ENCODE results near the gene SUPT4H1.
A peak's percentile ranks its signal among the peaks of the same experiment; 100 is the strongest.

Gene SUPT4H1

GRCh38 chr17:58380207-58381123 lies 28.5 kb upstream of the SUPT4H1 start:
- DNase-seq, result no peak

GRCh38 chr17:58379511-58379824 lies 27.5 kb upstream of the SUPT4H1 start:
- DNase-seq, result no peak

- no peak for DNase-seq
Observed at GRCh38 chr17:58378733-58379510, 26.9 kb upstream of the SUPT4H1 start.

- no peak for DNase-seq
Observed at GRCh38 chr17:58377661-58378060, 25.7 kb upstream of the SUPT4H1 start.

GRCh38 chr17:58377093-58377601 lies 25.1 kb upstream of the SUPT4H1 start:
- no peak for DNase-seq

GRCh38 chr17:58376472-58377000 lies 24.5 kb upstream of the SUPT4H1 start:
- DNase-seq, result no peak

GRCh38 chr17:58375811-58376210 lies 23.8 kb upstream of the SUPT4H1 start:
- DNase-seq, result no peak

GRCh38 chr17:58375256-58375655 lies 23.3 kb upstream of the SUPT4H1 start:
- peak; percentile 6 for DNase-seq

GRCh38 chr17:58373923-58374322 lies 21.9 kb upstream of the SUPT4H1 start:
- DNase-seq, result no peak

GRCh38 chr17:58373003-58373402 lies 21.0 kb upstream of the SUPT4H1 start:
- no peak for DNase-seq

- no peak for DNase-seq
Observed at GRCh38 chr17:58371300-58371950, 19.4 kb upstream of the SUPT4H1 start.

- no peak for DNase-seq
Observed at GRCh38 chr17:58370716-58371115, 18.7 kb upstream of the SUPT4H1 start.

GRCh38 chr17:58370309-58370708 lies 18.3 kb upstream of the SUPT4H1 start:
- no peak for DNase-seq

GRCh38 chr17:58369214-58370031 lies 17.4 kb upstream of the SUPT4H1 start:
- no peak for DNase-seq

GRCh38 chr17:58368860-58369213 lies 16.8 kb upstream of the SUPT4H1 start:
- DNase-seq, result no peak

GRCh38 chr17:58367461-58367860 lies 15.5 kb upstream of the SUPT4H1 start:
- DNase-seq, result no peak

- DNase-seq, result no peak
Observed at GRCh38 chr17:58365980-58366595, 14.1 kb upstream of the SUPT4H1 start.

- no peak for DNase-seq
Observed at GRCh38 chr17:58365185-58365979, 13.4 kb upstream of the SUPT4H1 start.

GRCh38 chr17:58364270-58364942 lies 12.4 kb upstream of the SUPT4H1 start:
- no peak for DNase-seq

GRCh38 chr17:58363457-58364185 lies 11.6 kb upstream of the SUPT4H1 start:
- no peak for DNase-seq
